HAP-1 (cell line): ENCODE measurements around the gene TRAF5.

Experiments
- DNase-seq, 2 experiments: peaks; one replicate each; pipeline ENCODE4 v3.0.0-alpha.2; 2016 to 2020; ENCODE audit warnings: low spot score in 2 of 2
- H3K27me3 ChIP-seq: fragments of 250-450 bp; sonication (Bioruptor Pico); 2 replicates; pipeline ENCODE4 v1.5.1; 2020; ENCODE audit warnings: low read depth, mild to moderate bottlenecking, moderate library complexity
- H3K36me3 ChIP-seq: fragments of 250-450 bp; sonication (Bioruptor Pico); replicated peaks from 2 replicates; pipeline ENCODE4 v1.5.1; 2020; ENCODE audit warnings: mild to moderate bottlenecking
- H3K4me1 ChIP-seq: fragments of 250-450 bp; sonication (Bioruptor Pico); 2 replicates; pipeline ENCODE4 v1.5.1; 2020; ENCODE audit warnings: mild to moderate bottlenecking
- H3K4me3 ChIP-seq: fragments of 250-450 bp; sonication (Bioruptor Pico); 2 replicates; pipeline ENCODE4 v1.5.1; 2020; ENCODE audit warnings: mild to moderate bottlenecking, moderate library complexity
- H3K9me3 ChIP-seq: fragments of 250-450 bp; sonication (Bioruptor Pico); 2 replicates; pipeline ENCODE4 v1.5.1; 2020; ENCODE audit warnings: mild to moderate bottlenecking, moderate library complexity
- in situ Hi-C: fragments of 300-500 bp; cut with MboI; formaldehyde crosslinking; loops from 3 replicates; pipeline ENCODE4 v1.14.3; 2020; ENCODE audit warnings: low sequenced_read_pairs, inconsistent platforms, mixed read lengths

The TRAF5 gene

GRCh38 chr1:211424018-211424417 lies 97.4 kb downstream of the TRAF5 start:
- H3K4me3 ChIP-seq, result no peak overlapping the region
- in situ Hi-C loops, result no loop called here
- H3K27me3 ChIP-seq, result no peaks in the 10 kb centered on the region
- no peaks in the 10 kb centered on the region for H3K4me1 ChIP-seq
- no peaks in the 10 kb centered on the region for H3K9me3 ChIP-seq
- DNase-seq, result no peak
- H3K36me3 ChIP-seq, result no peaks in the 10 kb centered on the region
